WTC11 (cell line): Measurements from ENCODE around the gene GPR153. TPM values are rescaled to one million over a fixed set of nuclear protein-coding genes. Genes with fewer than 3 reads are reported as not detected.

Experiments used
- ATAC-seq: fragments of 200-7000 bp; cut with Tn5 transposase; 2 replicates; pipeline ENCODE4 v1.10.0; 2021; ENCODE audit warnings: mild to moderate bottlenecking, moderate library complexity
- CTCF ChIA-PET: fragments of 300-600 bp; sonication (Branson Sonifier 250); formaldehyde crosslinking; loops from one replicate; lab custom pipeline; 2021; ENCODE audit warnings: antibody characterized with exemption; lab: Charles Lee
- POLR2A ChIA-PET: fragments of 350-600 bp; sonication (Branson Sonifier 250); formaldehyde crosslinking; loops from one replicate; lab custom pipeline; 2021; ENCODE audit warnings: antibody characterized with exemption; lab: Charles Lee
- DNase-seq: peaks from one replicate; pipeline ENCODE4 v3.0.0; 2021; ENCODE audit warnings: low spot score
- H3K27ac Mint-ChIP-seq: 2 replicates; pipeline ENCODE4 v1.8.0; 2021; ENCODE audit warnings: mixed read lengths
- H3K27me3 Mint-ChIP-seq: 2 replicates; pipeline ENCODE4 v1.8.0; 2021; ENCODE audit warnings: low read depth, mild to moderate bottlenecking, moderate library complexity, mixed read lengths
- H3K36me3 Mint-ChIP-seq: 2 replicates; pipeline ENCODE4 v1.8.0; 2021; ENCODE audit warnings: mixed read lengths
- H3K4me1 Mint-ChIP-seq: 2 replicates; pipeline ENCODE4 v1.8.0; 2022; ENCODE audit warnings: mixed read lengths
- H3K4me3 Mint-ChIP-seq: 2 replicates; pipeline ENCODE4 v1.8.0; 2021; ENCODE audit warnings: mild to moderate bottlenecking, moderate library complexity, mixed read lengths
- H3K9me3 Mint-ChIP-seq: 2 replicates; pipeline ENCODE4 v1.8.0; 2021; ENCODE audit warnings: mixed read lengths
- AR ChIP-seq: fragments of 250-450 bp; sonication (Bioruptor Pico); IDR thresholded peaks from 2 replicates; pipeline ENCODE4 v1.9.0; 2021; ENCODE audit warnings: mild to moderate bottlenecking
- JAZF1 ChIP-seq: fragments of 250-450 bp; sonication (Bioruptor Pico); IDR thresholded peaks from 2 replicates; pipeline ENCODE4 v1.9.0; 2021; ENCODE audit warnings: moderate library complexity, mild to moderate bottlenecking, inconsistent platforms
- MAX ChIP-seq: sonication (generic); formaldehyde crosslinking; IDR thresholded peaks from 2 replicates; pipeline ENCODE4 v1.8.0; 2022; ENCODE audit warnings: mild to moderate bottlenecking, missing genetic modification reagents
- MYBL2 ChIP-seq: sonication (generic); formaldehyde crosslinking; IDR thresholded peaks from 2 replicates; pipeline ENCODE4 v1.8.1; 2023; ENCODE audit warnings: mild to moderate bottlenecking, moderate library complexity, missing genetic modification reagents
- NR1H2 ChIP-seq: sonication (generic); formaldehyde crosslinking; IDR thresholded peaks from 2 replicates; pipeline ENCODE4 v1.9.0; 2021; ENCODE audit warnings: mild to moderate bottlenecking, moderate library complexity, missing genetic modification reagents
- PRRX2 ChIP-seq: fragments of 250-450 bp; sonication (Bioruptor Pico); IDR thresholded peaks from 2 replicates; pipeline ENCODE4 v1.8.0; 2021; ENCODE audit warnings: mild to moderate bottlenecking
- SMAD3 ChIP-seq: sonication (generic); formaldehyde crosslinking; IDR thresholded peaks from 2 replicates; pipeline ENCODE4 v1.8.0; 2022; ENCODE audit warnings: missing genetic modification reagents, mild to moderate bottlenecking, borderline replicate concordance
- SOX15 ChIP-seq: fragments of 250-450 bp; sonication (Bioruptor Pico); IDR thresholded peaks from 2 replicates; pipeline ENCODE4 v1.9.0; 2021; ENCODE audit warnings: mild to moderate bottlenecking
- SP1 ChIP-seq: sonication (generic); formaldehyde crosslinking; conservative IDR thresholded peaks from 2 replicates; pipeline ENCODE4 v1.8.1; 2022; ENCODE audit warnings: missing genetic modification reagents
- STAT6 ChIP-seq: sonication (generic); formaldehyde crosslinking; conservative IDR thresholded peaks from 2 replicates; pipeline ENCODE4 v1.8.1; 2023; ENCODE audit warnings: mild to moderate bottlenecking, low read depth, missing genetic modification reagents, moderate library complexity
- ZNF396 ChIP-seq: fragments of 250-450 bp; sonication (Bioruptor Pico); IDR thresholded peaks from 2 replicates; pipeline ENCODE4 v1.8.0; 2021; ENCODE audit warnings: mild to moderate bottlenecking, moderate library complexity, borderline replicate concordance
- total RNA-seq: library from RNA; stranded (reverse); gene quantifications from 3 replicates; pipeline ENCODE4 v1.2.3, GENCODE V29; 2021
- TF ChIP-seq, protein P1 (sequence below): sonication (generic); formaldehyde crosslinking; IDR thresholded peaks from 2 replicates; pipeline ENCODE4 v1.8.0; 2022; ENCODE audit warnings: missing genetic modification reagents
- TF ChIP-seq, protein P2 (sequence below): sonication (generic); formaldehyde crosslinking; IDR thresholded peaks from 2 replicates; pipeline ENCODE4 v1.8.1; 2022; ENCODE audit warnings: mild to moderate bottlenecking, moderate library complexity, missing genetic modification reagents
- TF ChIP-seq, protein P3 (sequence below): sonication (generic); formaldehyde crosslinking; IDR thresholded peaks from 2 replicates; pipeline ENCODE4 v1.8.1; 2023; ENCODE audit warnings: mild to moderate bottlenecking, missing genetic modification reagents, moderate library complexity
- TF ChIP-seq, protein P4 (sequence below): sonication (generic); formaldehyde crosslinking; conservative IDR thresholded peaks from 2 replicates; pipeline ENCODE4 v1.8.1; 2022; ENCODE audit warnings: mild to moderate bottlenecking, missing genetic modification reagents
- TF ChIP-seq, protein P5 (sequence below): fragments of 250-450 bp; sonication (Bioruptor Pico); IDR thresholded peaks from 2 replicates; pipeline ENCODE4 v1.8.0; 2021; ENCODE audit warnings: mild to moderate bottlenecking

GPR153 gene
- total RNA-seq, 1 experiment from 2014 or later, result 13.4 TPM

- ATAC-seq, result no peak
- DNase-seq, result no peak
- H3K27ac Mint-ChIP-seq, result peak overlapping the region; percentile 50; the same call in 1 of the 2 replicates
- H3K9me3 Mint-ChIP-seq, result no peaks in the 10 kb centered on the region
- POLR2A ChIA-PET, result no interaction called here
- no peaks in the 10 kb centered on the region for H3K27me3 Mint-ChIP-seq
- CTCF ChIA-PET, result interaction anchor here (1.0 to 1.9 kb wide), 3 partner anchors 17 to 153 kb away, joined by 3 to 5 read pairs (median 4); no protein-coding TSS in a partner anchor
- H3K36me3 Mint-ChIP-seq, result no peaks in the 10 kb centered on the region
- no peaks in the 10 kb centered on the region for H3K4me1 Mint-ChIP-seq
- no peak for TF ChIP-seq JAZF1 (CRISPR knock-in tag)
- no peak for TF ChIP-seq SMAD3 (CRISPR knock-in tag)
- TF ChIP-seq, protein P1, sequence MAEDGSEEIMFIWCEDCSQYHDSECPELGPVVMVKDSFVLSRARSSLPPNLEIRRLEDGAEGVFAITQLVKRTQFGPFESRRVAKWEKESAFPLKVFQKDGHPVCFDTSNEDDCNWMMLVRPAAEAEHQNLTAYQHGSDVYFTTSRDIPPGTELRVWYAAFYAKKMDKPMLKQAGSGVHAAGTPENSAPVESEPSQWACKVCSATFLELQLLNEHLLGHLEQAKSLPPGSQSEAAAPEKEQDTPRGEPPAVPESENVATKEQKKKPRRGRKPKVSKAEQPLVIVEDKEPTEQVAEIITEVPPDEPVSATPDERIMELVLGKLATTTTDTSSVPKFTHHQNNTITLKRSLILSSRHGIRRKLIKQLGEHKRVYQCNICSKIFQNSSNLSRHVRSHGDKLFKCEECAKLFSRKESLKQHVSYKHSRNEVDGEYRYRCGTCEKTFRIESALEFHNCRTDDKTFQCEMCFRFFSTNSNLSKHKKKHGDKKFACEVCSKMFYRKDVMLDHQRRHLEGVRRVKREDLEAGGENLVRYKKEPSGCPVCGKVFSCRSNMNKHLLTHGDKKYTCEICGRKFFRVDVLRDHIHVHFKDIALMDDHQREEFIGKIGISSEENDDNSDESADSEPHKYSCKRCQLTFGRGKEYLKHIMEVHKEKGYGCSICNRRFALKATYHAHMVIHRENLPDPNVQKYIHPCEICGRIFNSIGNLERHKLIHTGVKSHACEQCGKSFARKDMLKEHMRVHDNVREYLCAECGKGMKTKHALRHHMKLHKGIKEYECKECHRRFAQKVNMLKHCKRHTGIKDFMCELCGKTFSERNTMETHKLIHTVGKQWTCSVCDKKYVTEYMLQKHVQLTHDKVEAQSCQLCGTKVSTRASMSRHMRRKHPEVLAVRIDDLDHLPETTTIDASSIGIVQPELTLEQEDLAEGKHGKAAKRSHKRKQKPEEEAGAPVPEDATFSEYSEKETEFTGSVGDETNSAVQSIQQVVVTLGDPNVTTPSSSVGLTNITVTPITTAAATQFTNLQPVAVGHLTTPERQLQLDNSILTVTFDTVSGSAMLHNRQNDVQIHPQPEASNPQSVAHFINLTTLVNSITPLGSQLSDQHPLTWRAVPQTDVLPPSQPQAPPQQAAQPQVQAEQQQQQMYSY (CRISPR knock-in tag), result no peak
- TF ChIP-seq SP1, result no peak
- TF ChIP-seq, protein P2, sequence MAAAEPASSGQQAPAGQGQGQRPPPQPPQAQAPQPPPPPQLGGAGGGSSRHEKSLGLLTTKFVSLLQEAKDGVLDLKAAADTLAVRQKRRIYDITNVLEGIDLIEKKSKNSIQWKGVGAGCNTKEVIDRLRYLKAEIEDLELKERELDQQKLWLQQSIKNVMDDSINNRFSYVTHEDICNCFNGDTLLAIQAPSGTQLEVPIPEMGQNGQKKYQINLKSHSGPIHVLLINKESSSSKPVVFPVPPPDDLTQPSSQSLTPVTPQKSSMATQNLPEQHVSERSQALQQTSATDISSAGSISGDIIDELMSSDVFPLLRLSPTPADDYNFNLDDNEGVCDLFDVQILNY, result no peak
- no peak for TF ChIP-seq SOX15
- no peak for TF ChIP-seq AR (CRISPR knock-in tag)
- no peak for TF ChIP-seq NR1H2 (CRISPR knock-in tag)
- TF ChIP-seq MYBL2 (CRISPR knock-in tag), result no peak
- no peak overlapping the region for H3K4me3 Mint-ChIP-seq
These were observed 24.4 kb upstream of the GPR153 start for GRCh38 chr1:6285336-6285735.

DNA sequence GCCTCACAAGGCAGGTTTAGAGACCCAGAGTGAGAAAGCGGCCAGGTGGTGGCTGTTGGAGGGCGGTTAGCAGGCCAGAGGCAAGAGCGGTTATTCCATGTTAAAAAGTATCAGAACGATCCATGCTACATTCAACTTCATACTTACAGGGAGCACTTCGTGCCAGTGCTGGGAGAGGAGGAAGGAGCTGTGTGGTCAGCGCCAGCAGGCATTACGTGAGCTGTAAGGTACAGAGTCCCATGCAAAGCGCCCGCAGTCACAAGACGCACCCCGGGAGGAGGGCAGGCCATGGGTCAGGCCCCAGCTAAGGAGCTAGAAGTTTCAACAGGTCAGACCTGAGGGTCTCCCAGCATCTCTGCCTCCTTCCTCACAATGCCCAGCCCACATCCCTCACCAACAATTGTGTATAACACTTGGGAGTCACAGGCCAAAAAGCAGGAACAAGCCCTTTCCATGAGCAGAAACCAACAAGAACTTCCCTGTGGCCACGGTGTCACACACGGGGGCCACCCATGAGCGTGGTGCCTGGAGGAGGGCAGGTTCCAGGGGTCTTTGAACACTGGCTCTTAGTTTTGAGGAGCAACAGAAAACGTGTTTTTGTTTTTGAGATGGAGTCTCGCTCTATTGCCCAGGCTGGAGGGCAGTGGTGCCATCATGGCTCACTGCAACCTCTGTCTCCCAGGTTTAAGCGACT, 21.8 kb upstream of the GPR153 start:
- Mint-ChIP-seq H3K36me3 (no peaks in the 10 kb centered on the region), H3K27me3 (no peaks in the 10 kb centered on the region), H3K9me3 (no peaks in the 10 kb centered on the region), H3K4me3 (no peak overlapping the region), H3K27ac (peak overlapping the region; percentile 29; the same call in 1 of the 2 replicates), H3K4me1 (no peaks in the 10 kb centered on the region)
- CTCF ChIA-PET, result interaction anchor here (0.7 to 2.3 kb wide), 7 partner anchors 22 to 158 kb away, joined by 3 to 12 read pairs (median 3); partner anchors contain the start of gene GPR153
- no peak for DNase-seq
- POLR2A ChIA-PET, result no interaction called here
- no peak for ATAC-seq
- TF ChIP-seq, protein P3, sequence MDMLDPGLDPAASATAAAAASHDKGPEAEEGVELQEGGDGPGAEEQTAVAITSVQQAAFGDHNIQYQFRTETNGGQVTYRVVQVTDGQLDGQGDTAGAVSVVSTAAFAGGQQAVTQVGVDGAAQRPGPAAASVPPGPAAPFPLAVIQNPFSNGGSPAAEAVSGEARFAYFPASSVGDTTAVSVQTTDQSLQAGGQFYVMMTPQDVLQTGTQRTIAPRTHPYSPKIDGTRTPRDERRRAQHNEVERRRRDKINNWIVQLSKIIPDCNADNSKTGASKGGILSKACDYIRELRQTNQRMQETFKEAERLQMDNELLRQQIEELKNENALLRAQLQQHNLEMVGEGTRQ, result no peak
- no peak for TF ChIP-seq ZNF396
- TF ChIP-seq PRRX2 (CRISPR knock-in tag), result no peak
- TF ChIP-seq, protein P1 (CRISPR knock-in tag), result no peak
- TF ChIP-seq, protein P4, sequence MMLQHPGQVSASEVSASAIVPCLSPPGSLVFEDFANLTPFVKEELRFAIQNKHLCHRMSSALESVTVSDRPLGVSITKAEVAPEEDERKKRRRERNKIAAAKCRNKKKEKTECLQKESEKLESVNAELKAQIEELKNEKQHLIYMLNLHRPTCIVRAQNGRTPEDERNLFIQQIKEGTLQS (CRISPR knock-in tag), result no peak
- TF ChIP-seq, protein P5, sequence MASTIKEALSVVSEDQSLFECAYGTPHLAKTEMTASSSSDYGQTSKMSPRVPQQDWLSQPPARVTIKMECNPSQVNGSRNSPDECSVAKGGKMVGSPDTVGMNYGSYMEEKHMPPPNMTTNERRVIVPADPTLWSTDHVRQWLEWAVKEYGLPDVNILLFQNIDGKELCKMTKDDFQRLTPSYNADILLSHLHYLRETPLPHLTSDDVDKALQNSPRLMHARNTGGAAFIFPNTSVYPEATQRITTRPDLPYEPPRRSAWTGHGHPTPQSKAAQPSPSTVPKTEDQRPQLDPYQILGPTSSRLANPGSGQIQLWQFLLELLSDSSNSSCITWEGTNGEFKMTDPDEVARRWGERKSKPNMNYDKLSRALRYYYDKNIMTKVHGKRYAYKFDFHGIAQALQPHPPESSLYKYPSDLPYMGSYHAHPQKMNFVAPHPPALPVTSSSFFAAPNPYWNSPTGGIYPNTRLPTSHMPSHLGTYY (CRISPR knock-in tag), result no peak
- no peak for TF ChIP-seq MAX (CRISPR knock-in tag)
- TF ChIP-seq STAT6 (CRISPR knock-in tag), result no peak
- no peak for TF ChIP-seq SP1
